ENCODE data around the gene PCDHGC5. TPM values are rescaled to one million over a fixed set of nuclear protein-coding genes. Genes with fewer than 3 reads are reported as not detected.
A peak's percentile ranks its signal among the peaks of the same experiment; 100 is the strongest.

PCDHGC5 gene
- total RNA-seq, 1 experiment from 2014 or later, result 0.40 TPM

DNA sequence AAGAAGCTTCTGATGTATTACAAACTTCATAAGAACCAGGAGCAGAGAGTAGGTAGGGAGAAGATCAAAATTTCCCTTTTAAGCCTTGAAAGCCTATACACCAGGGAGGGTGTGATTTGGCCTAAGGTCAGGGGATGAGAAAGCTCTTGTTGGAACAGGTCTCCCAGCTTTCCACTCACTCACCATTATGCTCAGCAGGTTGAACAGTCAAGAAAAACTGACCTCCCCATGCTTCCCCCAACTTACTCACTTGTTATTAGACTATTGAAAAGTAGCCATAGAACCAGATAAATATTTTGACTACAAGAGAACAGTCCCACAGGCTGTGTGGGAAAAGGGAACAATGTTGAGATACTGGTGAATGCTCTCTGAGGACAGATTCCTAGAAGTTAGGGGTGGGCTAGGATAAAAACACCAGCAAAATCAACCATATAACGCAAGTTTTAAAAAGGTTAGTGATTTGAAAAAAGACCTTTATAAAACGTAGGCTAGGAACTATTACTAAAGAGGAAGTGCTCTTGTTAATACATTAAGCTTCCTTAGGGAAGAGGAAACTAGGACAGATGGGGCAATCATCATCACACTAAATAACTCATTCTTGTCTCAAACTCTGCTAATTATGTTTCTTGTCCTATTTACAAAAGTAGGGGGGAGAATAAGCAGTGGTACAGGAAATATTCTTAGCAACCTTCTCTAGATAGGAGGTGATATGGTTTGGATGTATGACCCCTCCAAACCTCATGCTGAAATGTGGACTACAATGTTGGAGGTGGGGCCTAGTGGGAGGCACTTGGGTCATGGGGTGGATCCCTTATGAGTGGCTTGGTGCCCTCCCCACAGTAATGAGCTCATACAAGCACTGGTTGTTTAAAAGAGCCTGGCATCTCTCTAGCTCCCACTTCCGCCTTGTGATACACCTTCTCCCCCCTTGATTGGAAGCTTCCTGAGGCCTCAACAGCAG, 31.0 kb downstream of the PCDHGC5 start:
- POLR2A ChIA-PET (ENCODE audit: unreplicated experiment), result interaction anchor here (0.6 kb wide), 1 partner anchor 117 kb away, joined by 3 read pairs; the partner anchor contains the start of genes HDAC3 and RELL2
- Histone ChIP-seq H3K27me3 (ENCODE audit: low read length) (no peaks in the 10 kb centered on the region), H3K4me1 (ENCODE audit: insufficient read depth, low read length) (peaks cover 45% of the 10 kb centered on the region), H2AFZ (ENCODE audit: low read length) (no peak overlapping the region), H3K9me2 (replicated peaks; ENCODE audit: low read length) (no peaks in the 10 kb centered on the region), H3K9me3 (ENCODE audit: low read length) (no peaks in the 10 kb centered on the region), H3K27ac (ENCODE audit: low read length) (peak overlapping the region; percentile 100), H3K4me2 (ENCODE audit: low read length) (peak overlapping the region; percentile 48), H3K4me3 (ENCODE audit: low read length) (no peak overlapping the region), H4K20me1 (ENCODE audit: low read length) (no peaks in the 10 kb centered on the region), H3K9ac (ENCODE audit: low read length) (peak overlapping the region; percentile 67), H3F3A (ENCODE audit: low read length, unreplicated experiment) (peaks cover 10% of the 10 kb centered on the region), H3K36me3 (ENCODE audit: low read depth, low read length) (peaks cover 59% of the 10 kb centered on the region), H3K79me2 (ENCODE audit: low read length) (peaks cover 12% of the 10 kb centered on the region; the same call in 1 of the 2 replicates)
- no peak for DNase-seq
- CTCF ChIA-PET, result no interaction called here
- intact Hi-C loops (cut with micrococcal nuclease), result loop anchor here (2.0 kb wide), 1 partner anchor 31 kb away; the partner anchor contains the start of gene PCDHGC5
- TF ChIP-seq CTCF (conservative IDR thresholded peaks at IDR 0.05; ENCODE audit: low read depth, low read length), result no peak
- no peak for TF ChIP-seq EZH2phosphoT487 (IDR thresholded peaks at IDR 0.05; ENCODE audit: borderline replicate concordance, low read length)
- no peak for TF ChIP-seq EZH2 (IDR thresholded peaks at IDR 0.05; ENCODE audit: low read length, unreplicated experiment)
- no peak for ATAC-seq
- no TSS peak for BruUV-seq (replicated peaks)

DNA sequence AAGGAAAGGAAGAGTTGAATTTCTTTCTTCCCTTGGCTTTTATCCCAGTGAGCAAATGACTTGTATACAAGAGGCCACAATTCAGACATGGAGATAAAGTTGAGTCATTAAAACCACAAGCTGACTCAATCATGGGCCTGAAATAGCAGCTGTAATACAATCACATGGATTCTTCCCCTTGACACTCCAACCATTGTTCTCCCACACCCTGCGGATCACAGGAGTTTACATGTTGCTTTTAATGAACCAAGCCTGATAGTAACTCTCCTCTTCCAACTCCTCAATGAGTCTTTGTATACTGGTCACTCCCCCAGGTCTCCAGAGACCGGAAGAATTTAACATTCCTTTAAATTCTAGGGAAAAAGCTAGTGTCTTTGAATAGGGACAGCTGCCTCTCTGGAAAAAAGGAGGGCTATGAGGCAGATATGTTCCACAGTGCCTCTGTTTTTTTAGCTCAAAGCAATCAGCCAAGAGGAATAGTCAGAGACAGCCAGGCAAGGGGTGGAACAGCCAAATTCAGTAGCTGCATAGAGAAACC, 32.4 kb downstream of the PCDHGC5 start:
- ATAC-seq (peak; percentile 90), DNase-seq (peak; percentile 94)
- peaks cover 15% of the 10 kb centered on the region for H3F3A ChIP-seq (ENCODE audit: low read length, unreplicated experiment)
- no peaks in the 10 kb centered on the region for H3K9me2 ChIP-seq (replicated peaks; ENCODE audit: low read length)
- H3K36me3 ChIP-seq (ENCODE audit: low read depth, low read length), result peaks cover 61% of the 10 kb centered on the region
- no peaks in the 10 kb centered on the region for H4K20me1 ChIP-seq (ENCODE audit: low read length)
- ChIA-PET CTCF (interaction anchor here (0.6 to 1.6 kb wide), 6 partner anchors 12 to 191 kb away, joined by 3 to 7 read pairs (median 4); partner anchors contain the start of genes PCDHGA1 and PCDHGA5), POLR2A (ENCODE audit: unreplicated experiment) (interaction anchor here (0.5 to 0.6 kb wide), 2 partner anchors 9 to 13 kb away, joined by 3 to 5 read pairs; no protein-coding TSS in a partner anchor)
- peak overlapping the region; percentile 100 for H3K27ac ChIP-seq (ENCODE audit: low read length)
- H3K4me2 ChIP-seq (ENCODE audit: low read length), result peak overlapping the region; percentile 68
- H3K79me2 ChIP-seq (ENCODE audit: low read length), result peaks cover 12% of the 10 kb centered on the region; the same call in 1 of the 2 replicates
- peaks cover 45% of the 10 kb centered on the region for H3K4me1 ChIP-seq (ENCODE audit: insufficient read depth, low read length)
- H3K9ac ChIP-seq (ENCODE audit: low read length), result peak overlapping the region; percentile 78
- intact Hi-C loops (cut with micrococcal nuclease), result loop anchor here (1.0 to 2.0 kb wide), 3 partner anchors 12 to 39 kb away; partner anchors contain the start of gene PCDHGC5
- H3K27me3 ChIP-seq (ENCODE audit: low read length), result no peaks in the 10 kb centered on the region
- no peaks in the 10 kb centered on the region for H3K9me3 ChIP-seq (ENCODE audit: low read length)
- no TSS peak for BruUV-seq (replicated peaks)
- TF ChIP-seq CTCF (conservative IDR thresholded peaks at IDR 0.05; ENCODE audit: low read depth, low read length) (no peak), EZH2phosphoT487 (IDR thresholded peaks at IDR 0.05; ENCODE audit: borderline replicate concordance, low read length) (no peak), EZH2 (IDR thresholded peaks at IDR 0.05; ENCODE audit: low read length, unreplicated experiment) (no peak)
- no peak overlapping the region for H2AFZ ChIP-seq (ENCODE audit: low read length)
- H3K4me3 ChIP-seq (ENCODE audit: low read length), result peak overlapping the region; percentile 32; the same call in 1 of the 2 replicates
